ENCODE results near the gene B3GAT2.

- TF ChIP-seq CTCF (conservative IDR thresholded peaks at IDR 0.05; ENCODE audit: low read length), result no peak
- no peak for TF ChIP-seq EZH2phosphoT487 (IDR thresholded peaks at IDR 0.05; ENCODE audit: borderline replicate concordance, low read depth, low read length)
Observed at GRCh38 chr6:70811788-70812187, 145.1 kb downstream of the B3GAT2 start.
